OCI-LY3 (cell line): Measurements from ENCODE around the gene FSTL4.

Experiments
- EZH2phosphoT487 ChIP-seq: fragments of 200-600 bp; shearing (Covaris generic); IDR thresholded peaks from 2 replicates; pipeline ENCODE4 v1.6.1; 2018; ENCODE audit warnings: antibody characterized with exemption, mixed run types, low read depth
- TF ChIP-seq, protein P1 (sequence below): fragments of 200-600, 300-600 bp; sonication (generic); IDR thresholded peaks from 2 replicates; pipeline ENCODE4 v1.5.1; 2014; ENCODE audit warnings: antibody characterized with exemption, low read length, low read depth

GRCh38 chr5:133429046-133429445 lies 183.3 kb downstream of the FSTL4 start:
- TF ChIP-seq, protein P1, sequence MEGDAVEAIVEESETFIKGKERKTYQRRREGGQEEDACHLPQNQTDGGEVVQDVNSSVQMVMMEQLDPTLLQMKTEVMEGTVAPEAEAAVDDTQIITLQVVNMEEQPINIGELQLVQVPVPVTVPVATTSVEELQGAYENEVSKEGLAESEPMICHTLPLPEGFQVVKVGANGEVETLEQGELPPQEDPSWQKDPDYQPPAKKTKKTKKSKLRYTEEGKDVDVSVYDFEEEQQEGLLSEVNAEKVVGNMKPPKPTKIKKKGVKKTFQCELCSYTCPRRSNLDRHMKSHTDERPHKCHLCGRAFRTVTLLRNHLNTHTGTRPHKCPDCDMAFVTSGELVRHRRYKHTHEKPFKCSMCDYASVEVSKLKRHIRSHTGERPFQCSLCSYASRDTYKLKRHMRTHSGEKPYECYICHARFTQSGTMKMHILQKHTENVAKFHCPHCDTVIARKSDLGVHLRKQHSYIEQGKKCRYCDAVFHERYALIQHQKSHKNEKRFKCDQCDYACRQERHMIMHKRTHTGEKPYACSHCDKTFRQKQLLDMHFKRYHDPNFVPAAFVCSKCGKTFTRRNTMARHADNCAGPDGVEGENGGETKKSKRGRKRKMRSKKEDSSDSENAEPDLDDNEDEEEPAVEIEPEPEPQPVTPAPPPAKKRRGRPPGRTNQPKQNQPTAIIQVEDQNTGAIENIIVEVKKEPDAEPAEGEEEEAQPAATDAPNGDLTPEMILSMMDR: no peak
- TF ChIP-seq EZH2phosphoT487: no peak
